ENCODE data around the gene FGF22. TPM values are rescaled to one million over a fixed set of nuclear protein-coding genes. Genes with fewer than 3 reads are reported as not detected.
"Not testable (repeated sequence)": the region's sequence is repeated elsewhere in the genome, so short reads cannot be mapped to it uniquely, and the experiment has no call there.

FGF22 gene
- total RNA-seq, 1 donor, result not detected

DNA sequence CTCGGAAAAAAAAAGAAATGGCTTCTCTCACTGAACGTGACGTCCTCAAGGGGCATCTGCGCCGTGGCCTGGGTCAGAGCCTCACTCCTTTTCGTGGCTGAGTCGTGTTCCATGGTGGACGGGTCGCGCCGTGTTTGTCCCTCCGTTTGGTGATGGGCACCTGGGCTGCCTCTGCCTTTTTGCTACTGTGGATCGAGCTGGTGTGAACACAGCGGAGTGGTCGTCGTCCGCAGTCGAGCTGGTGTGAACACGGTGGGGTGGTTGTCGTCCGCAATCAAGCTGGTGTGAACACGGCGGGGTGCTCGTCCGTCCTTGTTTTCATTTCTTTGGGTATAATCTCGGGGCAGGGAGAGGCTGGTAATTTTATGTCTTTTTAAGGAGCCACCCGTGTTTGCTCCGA lies 38.4 kb upstream of the FGF22 start:
- no peak overlapping the region for H3K4me3 ChIP-seq (ENCODE audit: insufficient read depth, low read length)
- no peak overlapping the region for H2AFZ ChIP-seq (ENCODE audit: low read length)
- no peaks in the 10 kb centered on the region for H3K79me2 ChIP-seq (ENCODE audit: insufficient read depth, low read length)
- no peak for TF ChIP-seq CTCF (IDR thresholded peaks at IDR 0.05; ENCODE audit: extremely low read depth, low read depth, low read length)
- H3K9me3 ChIP-seq (ENCODE audit: low read depth, low read length), result no peaks in the 10 kb centered on the region
- no peaks in the 10 kb centered on the region for H4K20me1 ChIP-seq (ENCODE audit: insufficient read depth, low read length)
- DNase-seq (ENCODE audit: insufficient read length, low spot score, missing footprints), result no peak
- H3K36me3 ChIP-seq (ENCODE audit: insufficient read depth, low read length), result no peaks in the 10 kb centered on the region
- no peaks in the 10 kb centered on the region for H3K27me3 ChIP-seq (ENCODE audit: insufficient read depth, low read length)
- no peak overlapping the region for H3K27ac ChIP-seq (ENCODE audit: low read depth, low read length)
- H3K4me1 ChIP-seq (ENCODE audit: insufficient read depth, low read length), result no peaks in the 10 kb centered on the region
- H3K4me2 ChIP-seq (ENCODE audit: insufficient read depth, low read length), result no peak overlapping the region

DNA sequence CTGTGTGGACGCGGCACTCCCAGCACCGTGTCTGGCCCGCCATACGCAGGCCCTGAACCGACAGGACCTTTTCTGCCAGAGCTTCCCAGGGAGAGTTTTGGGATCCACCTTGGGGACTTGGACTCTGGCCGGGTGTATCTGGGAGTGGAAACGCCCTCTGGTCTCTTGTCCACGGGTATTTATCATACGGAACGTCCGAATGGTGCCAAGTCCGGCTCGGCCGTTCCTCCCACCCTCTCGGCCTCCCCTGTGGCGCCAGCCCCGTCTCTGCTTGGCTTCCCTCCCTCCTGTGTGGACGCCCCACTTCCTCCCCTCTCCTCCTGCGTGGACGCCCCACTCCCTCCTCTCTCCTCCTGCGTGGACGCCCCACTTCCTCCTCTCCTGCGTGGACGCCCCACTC lies 37.9 kb upstream of the FGF22 start:
- H4K20me1 ChIP-seq (ENCODE audit: insufficient read depth, low read length), result no peaks in the 10 kb centered on the region
- no peak overlapping the region for H2AFZ ChIP-seq (ENCODE audit: low read length)
- no peak overlapping the region for H3K4me3 ChIP-seq (ENCODE audit: insufficient read depth, low read length)
- H3K9me3 ChIP-seq (ENCODE audit: low read depth, low read length), result no peaks in the 10 kb centered on the region
- H3K27ac ChIP-seq (ENCODE audit: low read depth, low read length), result no peak overlapping the region
- no peaks in the 10 kb centered on the region for H3K4me1 ChIP-seq (ENCODE audit: insufficient read depth, low read length)
- no peak for TF ChIP-seq CTCF (IDR thresholded peaks at IDR 0.05; ENCODE audit: extremely low read depth, low read depth, low read length)
- DNase-seq (ENCODE audit: insufficient read length, low spot score, missing footprints), result no peak
- no peaks in the 10 kb centered on the region for H3K36me3 ChIP-seq (ENCODE audit: insufficient read depth, low read length)
- no peaks in the 10 kb centered on the region for H3K79me2 ChIP-seq (ENCODE audit: insufficient read depth, low read length)
- no peaks in the 10 kb centered on the region for H3K27me3 ChIP-seq (ENCODE audit: insufficient read depth, low read length)
- H3K4me2 ChIP-seq (ENCODE audit: insufficient read depth, low read length), result no peak overlapping the region

- Histone ChIP-seq H3K9me3 (ENCODE audit: low read depth, low read length) (no peaks in the 10 kb centered on the region), H3K27me3 (ENCODE audit: insufficient read depth, low read length) (no peaks in the 10 kb centered on the region), H3K79me2 (ENCODE audit: insufficient read depth, low read length) (no peaks in the 10 kb centered on the region), H4K20me1 (ENCODE audit: insufficient read depth, low read length) (no peaks in the 10 kb centered on the region), H3K36me3 (ENCODE audit: insufficient read depth, low read length) (no peaks in the 10 kb centered on the region), H3K27ac (ENCODE audit: low read depth, low read length) (no peak overlapping the region), H3K4me2 (ENCODE audit: insufficient read depth, low read length) (no peak overlapping the region), H2AFZ (ENCODE audit: low read length) (no peak overlapping the region), H3K4me1 (ENCODE audit: insufficient read depth, low read length) (no peaks in the 10 kb centered on the region), H3K4me3 (ENCODE audit: insufficient read depth, low read length) (no peak overlapping the region)
- TF ChIP-seq CTCF (IDR thresholded peaks at IDR 0.05; ENCODE audit: extremely low read depth, low read depth, low read length), result no peak
- DNase-seq (ENCODE audit: insufficient read length, low spot score, missing footprints), result no peak
Measured at GRCh38 chr19:602391-603301, 37.0 kb upstream of the FGF22 start.

- H2AFZ ChIP-seq (ENCODE audit: low read length); H3K79me2 ChIP-seq (ENCODE audit: insufficient read depth, low read length); H3K36me3 ChIP-seq (ENCODE audit: insufficient read depth, low read length); H3K4me3 ChIP-seq (ENCODE audit: insufficient read depth, low read length); H3K4me1 ChIP-seq (ENCODE audit: insufficient read depth, low read length); H3K27ac ChIP-seq (ENCODE audit: low read depth, low read length); DNase-seq (ENCODE audit: insufficient read length, low spot score, missing footprints); H4K20me1 ChIP-seq (ENCODE audit: insufficient read depth, low read length); H3K4me2 ChIP-seq (ENCODE audit: insufficient read depth, low read length); H3K9me3 ChIP-seq (ENCODE audit: low read depth, low read length); H3K27me3 ChIP-seq (ENCODE audit: insufficient read depth, low read length): not testable (repeated sequence)
Measured at GRCh38 chr19:603302-603639, 36.4 kb upstream of the FGF22 start.

DNA sequence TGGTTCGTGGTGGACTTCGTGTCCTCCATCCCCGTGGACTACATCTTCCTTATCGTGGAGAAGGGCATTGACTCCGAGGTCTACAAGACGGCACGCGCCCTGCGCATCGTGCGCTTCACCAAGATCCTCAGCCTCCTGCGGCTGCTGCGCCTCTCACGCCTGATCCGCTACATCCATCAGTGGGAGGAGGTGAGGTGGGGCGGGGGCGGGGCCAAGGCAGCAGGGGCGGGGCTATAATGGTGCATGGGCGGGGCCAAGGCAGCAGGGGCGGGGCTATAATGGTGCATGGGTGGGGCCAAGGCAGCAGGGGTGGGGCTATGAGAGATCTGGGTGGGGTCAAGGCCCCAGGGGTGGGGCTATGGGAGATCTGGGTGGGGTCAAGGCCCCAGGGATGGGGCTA lies 35.9 kb upstream of the FGF22 start:
- not testable (repeated sequence) for H3K4me1 ChIP-seq (ENCODE audit: insufficient read depth, low read length); H3K27ac ChIP-seq (ENCODE audit: low read depth, low read length); H3K9me3 ChIP-seq (ENCODE audit: low read depth, low read length); DNase-seq (ENCODE audit: insufficient read length, low spot score, missing footprints); H3K4me3 ChIP-seq (ENCODE audit: insufficient read depth, low read length); H3K4me2 ChIP-seq (ENCODE audit: insufficient read depth, low read length); H3K27me3 ChIP-seq (ENCODE audit: insufficient read depth, low read length); H3K36me3 ChIP-seq (ENCODE audit: insufficient read depth, low read length); H3K79me2 ChIP-seq (ENCODE audit: insufficient read depth, low read length); H4K20me1 ChIP-seq (ENCODE audit: insufficient read depth, low read length); H2AFZ ChIP-seq (ENCODE audit: low read length)
